ENCODE results near the gene NAPEPLD.
"Not testable (repeated sequence)": the region's sequence is repeated elsewhere in the genome, so short reads cannot be mapped to it uniquely, and the experiment has no call there.

DNA sequence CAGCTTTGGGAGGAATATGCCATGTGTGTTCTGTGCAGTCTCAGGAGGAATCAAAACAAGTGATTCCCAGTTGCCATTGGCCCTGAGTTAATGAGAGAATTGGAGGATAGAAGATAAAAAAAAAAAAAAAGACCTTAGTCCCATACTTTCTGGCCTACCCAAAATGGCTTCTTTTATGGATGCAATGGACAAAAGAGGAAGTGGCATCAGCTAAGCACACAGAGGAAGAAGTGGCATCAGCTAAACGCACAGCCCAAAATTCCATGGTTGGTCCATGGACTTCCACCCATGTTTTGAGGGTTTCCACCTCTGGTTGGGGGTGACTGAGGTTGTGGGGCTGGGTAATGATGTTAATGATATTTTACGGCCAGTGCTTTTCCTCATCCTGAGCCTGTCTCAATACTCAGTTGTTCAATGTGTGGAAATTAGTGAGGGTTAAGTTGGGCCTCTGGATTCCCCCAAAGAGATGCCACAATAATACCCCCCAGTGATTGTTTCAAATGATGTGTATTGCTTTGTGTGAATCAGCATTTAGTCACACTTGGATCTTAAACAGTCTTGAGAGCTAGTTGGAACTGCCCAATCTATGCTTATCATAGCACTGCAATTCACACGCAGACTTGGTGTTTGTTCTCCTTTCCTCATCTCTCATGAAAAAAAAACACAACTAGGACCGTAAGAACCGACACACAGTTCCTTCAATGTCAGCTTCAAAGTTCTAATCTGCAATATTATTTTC lies 14.4 kb upstream of the NAPEPLD start:
- not testable (repeated sequence) for TF ChIP-seq CTCF, POLR2AphosphoS5, EP300 (IDR thresholded peaks at IDR 0.05)

Measured in esophagus muscularis mucosa (tissue), 4 donors.